GM12865 (cell line): ENCODE data around the gene SAMD10.
"Not testable (repeated sequence)": the region's sequence is repeated elsewhere in the genome, so short reads cannot be mapped to it uniquely, and the experiment has no call there.

Experiments
- DNase-seq: peaks from one replicate; pipeline ENCODE4 v3.0.0; 2010; ENCODE audit warnings: low read depth
- H3K4me3 ChIP-seq: 2 replicates; pipeline ENCODE4 v1.5.1; 2011; ENCODE audit warnings: mild to moderate bottlenecking, low read depth, low read length, control low read depth
- CTCF ChIP-seq: IDR thresholded peaks from 2 replicates; pipeline ENCODE4 v1.5.1; 2011; ENCODE audit warnings: low read length, control low read depth, low read depth, inconsistent platforms; ENCODE audit not compliant: insufficient read depth; ENCODE audit errors: missing control alignments

SAMD10 gene

DNA sequence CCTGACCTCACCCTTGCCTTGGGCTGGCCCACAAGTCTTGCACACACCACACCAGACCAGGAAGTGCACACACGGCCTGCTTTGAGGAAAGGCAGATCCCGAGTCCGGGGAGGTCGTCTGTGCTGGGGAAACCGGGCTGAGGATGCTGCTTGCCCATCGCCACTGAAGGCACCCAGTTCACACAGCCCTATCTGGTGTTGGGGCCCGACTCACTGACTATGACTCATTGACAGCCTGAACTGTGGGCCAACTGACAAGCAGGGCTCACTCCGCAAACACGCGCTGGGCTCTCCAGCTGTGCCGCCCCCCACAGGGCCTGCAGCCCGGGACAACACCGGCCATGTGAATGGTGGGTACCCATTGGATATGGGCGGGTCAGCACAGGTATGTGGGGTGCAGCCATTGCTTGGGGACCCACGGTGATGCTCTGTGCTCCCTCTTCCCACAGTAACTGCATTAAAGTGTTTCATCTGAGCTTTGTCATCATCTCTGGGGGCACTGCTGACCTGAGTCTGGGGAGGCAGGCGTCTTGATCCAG is 1.6 kb downstream of the SAMD10 start:
- TF ChIP-seq CTCF, result no peak
- H3K4me3 ChIP-seq, result peak overlapping the region; percentile 81
- DNase-seq, result no peak

GRCh38 chr20:63976980-63977738 is 2.3 kb downstream of the SAMD10 start:
- DNase-seq, result no peak
- no peak overlapping the region for H3K4me3 ChIP-seq
- no peak for TF ChIP-seq CTCF

- DNase-seq, H3K4me3 ChIP-seq: not testable (repeated sequence)
Measured at GRCh38 chr20:63976511-63976910, 2.9 kb downstream of the SAMD10 start.

DNA sequence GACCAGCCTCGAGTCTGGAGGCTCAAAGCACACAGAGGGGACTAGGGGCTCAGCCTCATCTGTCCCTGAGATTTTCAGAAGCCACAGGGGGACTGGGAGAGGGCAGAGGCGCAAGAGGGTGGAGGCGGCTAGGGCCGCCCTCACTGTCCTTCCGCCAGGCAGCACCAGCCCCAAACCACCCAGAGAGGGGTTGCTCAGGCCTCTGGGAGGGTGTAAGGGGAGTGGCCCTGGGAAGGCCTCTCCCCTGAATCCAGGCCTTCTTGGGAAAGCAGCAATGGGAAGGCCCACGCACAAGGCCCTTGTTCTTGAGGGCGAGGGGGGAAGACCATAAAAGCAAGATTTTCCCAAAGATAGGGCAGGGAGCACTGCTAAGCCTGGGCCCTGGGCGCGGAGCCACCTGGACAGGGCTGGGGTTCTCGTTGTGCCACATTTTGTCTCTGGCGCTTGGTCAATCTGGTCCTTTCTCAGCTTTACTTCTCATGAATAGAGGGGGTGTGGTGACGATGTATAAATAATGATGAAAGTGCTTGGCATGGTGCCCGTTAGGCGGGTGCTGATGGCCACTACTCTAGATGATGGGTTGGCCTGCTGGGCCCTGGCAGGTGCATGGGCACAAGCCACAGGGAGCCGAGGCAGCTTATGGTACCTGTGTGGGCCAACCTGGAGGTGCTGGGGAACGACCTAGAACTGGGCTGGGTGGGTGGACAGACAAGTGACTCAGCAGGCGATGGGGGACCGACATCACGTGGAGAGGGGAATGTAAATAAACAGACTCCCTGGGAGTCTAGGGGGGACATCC is 4.8 kb downstream of the SAMD10 start:
- peak; percentile 2 for DNase-seq
- TF ChIP-seq CTCF, result no peak
- H3K4me3 ChIP-seq, result no peak overlapping the region

DNA sequence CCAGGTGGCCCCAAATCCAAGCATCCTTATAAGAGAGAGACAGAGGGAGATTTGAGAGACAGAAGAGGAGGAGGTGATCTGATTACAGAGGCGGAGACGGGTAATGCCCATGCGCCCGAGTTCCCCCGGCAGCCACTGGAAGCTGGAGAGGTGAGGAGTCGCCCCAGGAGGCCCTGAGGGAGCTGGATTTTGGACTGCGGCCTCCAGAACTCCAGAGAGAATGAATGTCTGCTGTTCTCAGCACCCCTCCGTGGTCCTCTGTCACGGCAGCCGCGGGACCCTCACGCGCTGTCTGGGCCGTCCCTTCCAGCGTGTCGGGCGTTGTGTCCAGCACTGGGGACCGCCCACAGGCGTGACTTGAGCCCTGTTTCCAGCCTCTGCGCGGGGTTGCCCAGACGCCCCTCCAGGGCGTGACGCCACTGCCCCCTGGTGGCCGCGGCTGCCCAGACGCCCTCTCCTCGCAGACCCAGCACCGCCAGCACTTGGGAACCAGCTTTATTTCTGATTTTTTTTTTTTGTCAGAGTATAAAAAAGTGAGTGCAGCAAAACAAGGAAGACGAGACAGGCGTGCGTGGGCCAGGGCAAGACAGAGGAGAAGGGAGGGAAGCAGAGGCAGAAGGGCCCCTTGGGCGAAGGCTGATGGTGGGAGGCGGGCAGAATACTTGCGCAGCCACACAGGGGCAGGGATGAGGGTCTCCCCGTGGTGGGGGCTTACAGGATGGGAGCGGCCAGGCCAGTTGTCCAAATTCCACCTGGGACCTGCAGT is 5.6 kb downstream of the SAMD10 start:
- peak; percentile 92 for TF ChIP-seq CTCF
- DNase-seq, result peak; percentile 87
- no peak overlapping the region for H3K4me3 ChIP-seq

GRCh38 chr20:63973160-63973479 is 6.3 kb downstream of the SAMD10 start:
- H3K4me3 ChIP-seq, result no peak overlapping the region
- TF ChIP-seq CTCF, result no peak
- DNase-seq, result peak; percentile 5

- H3K4me3 ChIP-seq, result no peak overlapping the region
- no peak for TF ChIP-seq CTCF
- peak; percentile 4 for DNase-seq
Measured at GRCh38 chr20:63972312-63973159, 6.9 kb downstream of the SAMD10 start.

GRCh38 chr20:63971960-63972311 is 7.5 kb downstream of the SAMD10 start:
- not testable (repeated sequence) for DNase-seq, H3K4me3 ChIP-seq
